ENCODE measurements around the gene TBC1D1. TPM values are rescaled to one million over a fixed set of nuclear protein-coding genes. Genes with fewer than 3 reads are reported as not detected.

TBC1D1 gene
- total RNA-seq, 4 donors from 2014 or later = 66.2 to 120 (median 87.9) TPM

- no peaks in the 10 kb centered on the region for H3K9me3 ChIP-seq
- H3K27ac ChIP-seq = no peak overlapping the region
- DNase-seq = no peak
- TF ChIP-seq, protein P1, sequence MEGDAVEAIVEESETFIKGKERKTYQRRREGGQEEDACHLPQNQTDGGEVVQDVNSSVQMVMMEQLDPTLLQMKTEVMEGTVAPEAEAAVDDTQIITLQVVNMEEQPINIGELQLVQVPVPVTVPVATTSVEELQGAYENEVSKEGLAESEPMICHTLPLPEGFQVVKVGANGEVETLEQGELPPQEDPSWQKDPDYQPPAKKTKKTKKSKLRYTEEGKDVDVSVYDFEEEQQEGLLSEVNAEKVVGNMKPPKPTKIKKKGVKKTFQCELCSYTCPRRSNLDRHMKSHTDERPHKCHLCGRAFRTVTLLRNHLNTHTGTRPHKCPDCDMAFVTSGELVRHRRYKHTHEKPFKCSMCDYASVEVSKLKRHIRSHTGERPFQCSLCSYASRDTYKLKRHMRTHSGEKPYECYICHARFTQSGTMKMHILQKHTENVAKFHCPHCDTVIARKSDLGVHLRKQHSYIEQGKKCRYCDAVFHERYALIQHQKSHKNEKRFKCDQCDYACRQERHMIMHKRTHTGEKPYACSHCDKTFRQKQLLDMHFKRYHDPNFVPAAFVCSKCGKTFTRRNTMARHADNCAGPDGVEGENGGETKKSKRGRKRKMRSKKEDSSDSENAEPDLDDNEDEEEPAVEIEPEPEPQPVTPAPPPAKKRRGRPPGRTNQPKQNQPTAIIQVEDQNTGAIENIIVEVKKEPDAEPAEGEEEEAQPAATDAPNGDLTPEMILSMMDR (IDR thresholded peaks at IDR 0.05) = no peak
- TF ChIP-seq POLR2A (IDR thresholded peaks at IDR 0.05) = no peak
- H3K36me3 ChIP-seq = no peaks in the 10 kb centered on the region
- H3K4me1 ChIP-seq = no peaks in the 10 kb centered on the region
- no peak overlapping the region for H3K4me3 ChIP-seq
- H3K27me3 ChIP-seq = no peaks in the 10 kb centered on the region
Measured at GRCh38 chr4:37960679-37961450, 70.0 kb downstream of the TBC1D1 start.

DNA sequence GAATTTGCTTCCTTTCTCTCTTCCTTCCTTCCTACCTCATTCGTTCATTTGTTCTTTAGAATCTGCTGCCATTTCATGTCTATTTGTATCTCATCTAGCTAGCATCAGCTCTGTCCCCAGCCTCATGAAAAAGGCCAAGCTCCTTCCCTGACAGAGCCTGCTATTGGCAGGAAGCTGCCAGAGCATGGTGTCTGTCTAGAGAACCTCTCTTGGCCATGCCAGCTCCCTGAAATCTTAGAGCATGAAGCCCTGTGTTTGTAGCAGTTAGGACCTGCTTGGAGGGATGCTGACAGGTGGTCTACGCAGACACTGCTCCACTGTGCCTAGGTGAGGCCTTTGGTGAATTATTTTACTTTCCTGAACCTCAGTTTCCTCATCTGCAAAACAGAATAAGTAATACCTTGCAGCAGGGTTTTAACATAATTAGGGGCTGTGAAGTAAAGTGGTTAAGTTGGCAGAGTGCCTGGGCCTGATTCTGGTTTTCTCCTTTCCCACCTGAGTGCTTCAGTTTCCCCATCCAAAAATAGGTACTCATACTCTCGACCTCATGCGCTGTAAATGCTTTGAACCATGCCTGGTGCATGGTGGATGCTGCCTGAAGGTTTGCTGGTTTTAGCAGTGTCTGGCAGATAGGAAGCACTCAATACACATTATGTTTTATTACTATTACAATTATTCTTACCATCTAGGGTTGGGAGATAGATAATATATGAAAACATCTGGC lies 74.0 kb downstream of the TBC1D1 start:
- no peaks in the 10 kb centered on the region for H3K4me1 ChIP-seq
- TF ChIP-seq POLR2A (IDR thresholded peaks at IDR 0.05) = no peak
- TF ChIP-seq, protein P1 (IDR thresholded peaks at IDR 0.05) = no peak
- no peaks in the 10 kb centered on the region for H3K27me3 ChIP-seq
- H3K36me3 ChIP-seq = no peaks in the 10 kb centered on the region
- H3K9me3 ChIP-seq = no peaks in the 10 kb centered on the region
- H3K4me3 ChIP-seq = no peak overlapping the region
- no peak for DNase-seq
- no peak overlapping the region for H3K27ac ChIP-seq

DNA sequence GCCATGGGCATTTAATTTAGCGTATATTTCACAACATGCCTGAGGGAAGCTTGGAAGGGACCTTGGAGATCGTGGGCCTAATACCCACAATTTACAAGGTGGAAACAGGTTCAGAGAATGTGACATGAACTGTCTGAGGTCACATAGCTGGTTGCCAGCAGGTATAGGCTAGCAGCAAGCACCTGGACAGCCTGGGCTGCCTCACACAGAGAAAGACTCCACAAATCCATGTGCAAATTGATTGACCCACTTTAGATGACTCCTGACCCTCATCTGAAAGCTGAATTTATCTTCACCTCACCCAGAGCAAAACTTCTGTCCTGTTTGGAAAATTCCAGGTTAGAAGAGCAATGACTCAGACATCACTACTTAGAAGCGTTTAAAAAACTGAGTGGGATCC lies 75.2 kb downstream of the TBC1D1 start:
- TF ChIP-seq, protein P1 (IDR thresholded peaks at IDR 0.05) = no peak
- TF ChIP-seq POLR2A (IDR thresholded peaks at IDR 0.05) = no peak
- Histone ChIP-seq H3K27me3 (no peaks in the 10 kb centered on the region), H3K4me1 (peaks cover 0 to 4% (median 0%) of the 10 kb centered on the region in 4 donors), H3K36me3 (no peaks in the 10 kb centered on the region), H3K9me3 (no peaks in the 10 kb centered on the region), H3K4me3 (no peak overlapping the region), H3K27ac (no peak overlapping the region)
- no peak for DNase-seq

- no peak for DNase-seq
- Histone ChIP-seq H3K36me3 (no peaks in the 10 kb centered on the region), H3K4me3 (no peak overlapping the region), H3K27me3 (no peaks in the 10 kb centered on the region), H3K9me3 (no peaks in the 10 kb centered on the region), H3K4me1 (peaks cover 0 to 4% (median 0%) of the 10 kb centered on the region in 4 donors), H3K27ac (no peak overlapping the region)
- TF ChIP-seq, protein P1 (IDR thresholded peaks at IDR 0.05) = no peak
- TF ChIP-seq POLR2A (IDR thresholded peaks at IDR 0.05) = no peak
Measured at GRCh38 chr4:37967736-37968135, 76.9 kb downstream of the TBC1D1 start.

DNA sequence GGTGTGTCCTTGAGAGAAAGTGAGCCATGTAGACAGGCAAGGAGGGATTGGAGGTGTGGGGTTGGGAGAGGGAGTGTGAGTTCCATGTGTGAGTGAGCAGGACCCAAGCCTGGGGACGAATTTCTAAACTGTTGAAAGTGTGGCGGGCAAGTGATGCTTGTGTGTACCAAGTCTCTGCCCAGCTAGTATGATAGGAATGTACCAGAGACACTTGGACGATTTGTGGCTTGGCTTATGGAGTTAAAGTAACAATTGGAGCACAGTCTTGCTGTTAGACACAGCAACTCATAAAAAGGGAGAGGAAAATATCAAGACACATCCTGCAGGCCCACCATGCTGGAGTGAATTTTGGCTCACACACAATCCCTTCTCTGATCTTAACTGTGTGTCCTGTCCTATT lies 77.9 kb downstream of the TBC1D1 start:
- no peak for DNase-seq
- Histone ChIP-seq H3K36me3 (no peaks in the 10 kb centered on the region), H3K4me3 (no peak overlapping the region), H3K27ac (no peak overlapping the region), H3K27me3 (no peaks in the 10 kb centered on the region), H3K4me1 (peaks cover 0 to 4% (median 0%) of the 10 kb centered on the region in 4 donors), H3K9me3 (no peaks in the 10 kb centered on the region)
- no peak for TF ChIP-seq POLR2A (IDR thresholded peaks at IDR 0.05)
- TF ChIP-seq, protein P1 (IDR thresholded peaks at IDR 0.05) = no peak
